B cell (primary cell): ENCODE measurements around the gene YIF1A. TPM values are rescaled to one million over a fixed set of nuclear protein-coding genes. Genes with fewer than 3 reads are reported as not detected.

Source experiments
- ATAC-seq: fragments of 200-7000 bp; cut with Tn5 transposase; one replicate; pipeline ENCODE4 v1.10.0; 2021; ENCODE audit warnings: low read depth, mild to moderate bottlenecking, moderate number of reproducible peaks, moderate library complexity
- CTCF ChIA-PET: fragments of 350-600 bp; sonication (Branson Sonifier 250); formaldehyde crosslinking; loops from one replicate; lab custom pipeline; 2021; ENCODE audit warnings: antibody characterized with exemption, inconsistent platforms; lab: Charles Lee
- POLR2A ChIA-PET: fragments of 350-600 bp; sonication (Branson Sonifier 250); formaldehyde crosslinking; loops from one replicate; lab custom pipeline; 2021; ENCODE audit warnings: antibody characterized with exemption; lab: Charles Lee
- DNase-seq: peaks from one replicate; pipeline ENCODE4 v3.0.0; 2013
- H2AFZ ChIP-seq: 2 replicates; pipeline ENCODE4 v1.6.1; 2012; ENCODE audit warnings: mild to moderate bottlenecking, low read depth, low read length; ENCODE audit not compliant: insufficient read depth, poor library complexity, severe bottlenecking
- H3K27ac ChIP-seq, 2 donors: 1 replicate in 1 of 2; 2 replicates in 1 of 2; pipeline ENCODE4 v1.5.1; 2012 to 2013; ENCODE audit warnings: low read length in 2 of 2, mild to moderate bottlenecking in 2 of 2, moderate library complexity in 1 of 2
- H3K27me3 ChIP-seq, 4 experiments: fragments of 200-600 bp in 1 of 4; sonication (generic) in 1 of 4; replicated peaks in 1 of 4; 1 replicate in 2 of 4; 2 replicates in 2 of 4; pipeline versions ENCODE4 v1.6.1 to v1.7.0; 2013 to 2016; ENCODE audit warnings: low read length in 3 of 4, mild to moderate bottlenecking in 2 of 4, mixed read lengths in 1 of 4, moderate library complexity in 1 of 4; ENCODE audit not compliant: insufficient read depth in 4 of 4, control insufficient read depth in 3 of 4; ENCODE audit errors: control extremely low read depth in 1 of 4
- H3K36me3 ChIP-seq, 2 experiments: replicated peaks in 1 of 2; 1 replicate in 1 of 2; 2 replicates in 1 of 2; pipeline versions ENCODE4 v1.6.1 to v1.7.1; 2013; ENCODE audit warnings: low read length in 1 of 2; ENCODE audit not compliant: insufficient read depth in 2 of 2, control insufficient read depth in 1 of 2; ENCODE audit errors: control extremely low read depth in 1 of 2, extremely low read depth in 1 of 2
- H3K4me1 ChIP-seq, 2 donors: fragments of 200-600 bp in 1 of 2; sonication (generic) in 1 of 2; 1 replicate in 1 of 2; 2 replicates in 1 of 2; pipeline versions ENCODE4 v1.5.1 to v1.6.1; 2013 to 2017; ENCODE audit warnings: low read length in 2 of 2; ENCODE audit not compliant: control insufficient read depth in 2 of 2, insufficient read depth in 2 of 2
- H3K4me2 ChIP-seq: replicated peaks from 2 replicates; pipeline ENCODE3; 2012; ENCODE audit warnings: mild to moderate bottlenecking, low read depth, low read length; ENCODE audit not compliant: poor library complexity, severe bottlenecking
- H3K4me3 ChIP-seq, 5 experiments: fragments of 200-600 bp in 1 of 5; sonication (generic) in 1 of 5; 1 replicate in 3 of 5; 2 replicates in 2 of 5; pipeline versions ENCODE4 v1.5.1 to v1.7.0; 2011 to 2016; ENCODE audit warnings: low read length in 4 of 5, mild to moderate bottlenecking in 4 of 5, low read depth in 2 of 5, control low read depth in 1 of 5, moderate library complexity in 1 of 5; ENCODE audit not compliant: insufficient read depth in 1 of 5; ENCODE audit errors: control extremely low read depth in 1 of 5, extremely low read depth in 1 of 5
- H3K79me2 ChIP-seq: fragments of 200-600 bp; sonication (generic); one replicate; pipeline ENCODE4 v1.6.0; 2016; ENCODE audit warnings: low read length; ENCODE audit not compliant: control insufficient read depth, insufficient read depth
- H3K9ac ChIP-seq: fragments of 200-600 bp; sonication (generic); 2 replicates; pipeline ENCODE4 v1.6.1; 2017; ENCODE audit warnings: mild to moderate bottlenecking, low read length, moderate library complexity
- H3K9me3 ChIP-seq, 3 donors: one replicate each; pipeline versions ENCODE4 v1.6.1 to v1.7.1; 2013; ENCODE audit warnings: low read length in 2 of 3; ENCODE audit not compliant: control insufficient read depth in 2 of 3, insufficient read depth in 1 of 3; ENCODE audit errors: control extremely low read depth in 1 of 3
- H4K20me1 ChIP-seq: 2 replicates; pipeline ENCODE4 v1.6.0; 2012; ENCODE audit warnings: mild to moderate bottlenecking, low read length; ENCODE audit not compliant: insufficient read depth, control insufficient read depth, poor library complexity, severe bottlenecking
- H3K27ac Mint-ChIP-seq: one replicate; pipeline ENCODE4 v1.8.0; 2021; ENCODE audit warnings: mixed read lengths
- H3K27me3 Mint-ChIP-seq: one replicate; pipeline ENCODE4 v1.8.0; 2021; ENCODE audit warnings: mixed read lengths
- H3K4me1 Mint-ChIP-seq: one replicate; pipeline ENCODE4 v1.8.0; 2021; ENCODE audit warnings: mixed read lengths
- H3K4me3 Mint-ChIP-seq: one replicate; pipeline ENCODE4 v1.8.0; 2021; ENCODE audit warnings: mixed read lengths
- H3K9me3 Mint-ChIP-seq: one replicate; pipeline ENCODE4 v1.8.0; 2022; ENCODE audit warnings: mixed read lengths; ENCODE audit not compliant: insufficient read depth
- EZH2 ChIP-seq: IDR thresholded peaks from 2 replicates; pipeline ENCODE4 v1.6.1; 2012; ENCODE audit warnings: borderline replicate concordance, low read depth, mild to moderate bottlenecking, moderate library complexity, low read length; ENCODE audit not compliant: insufficient read depth, poor library complexity, severe bottlenecking
- WGBS: methylation state at CpG from one replicate; pipeline ENCODE4 v1.1.5; 2013; ENCODE audit warnings: missing lambda C conversion rate; ENCODE audit not compliant: insufficient coverage; 5-methylcytosine and 5-hydroxymethylcytosine counted together
- intact Hi-C: fragments of 100-400 bp; cut with micrococcal nuclease; formaldehyde crosslinking; loops from one replicate; pipeline ENCODE4 v1.10.0; 2022
- polyA plus RNA-seq: library from polyadenylated mRNA; depleted of rRNA; stranded (reverse); fragments of >200 nt; gene quantifications from 2 replicates; pipeline ENCODE4 v1.2.3, GENCODE V29; 2012
- total RNA-seq, 2 donors: library from RNA; stranded (reverse); fragments of 120-200 nt in 1 of 2; gene quantifications; 1 replicate in 1 of 2; 2 replicates in 1 of 2; pipeline versions ENCODE4 v1.2.3 to v1.2.4, GENCODE V29; 2013 to 2022
- TF ChIP-seq, protein P1 (sequence below): fragments of 200-600 bp; IDR thresholded peaks from one replicate; pipeline ENCODE4 v1.8.0; 2022; ENCODE audit warnings: antibody characterized with exemption, mild to moderate bottlenecking

Gene YIF1A
- total and polyA plus RNA-seq, 2 donors (not counting 1 experiment from before 2014, with no cell fraction given), result 43.9 to 95.0 TPM

DNA sequence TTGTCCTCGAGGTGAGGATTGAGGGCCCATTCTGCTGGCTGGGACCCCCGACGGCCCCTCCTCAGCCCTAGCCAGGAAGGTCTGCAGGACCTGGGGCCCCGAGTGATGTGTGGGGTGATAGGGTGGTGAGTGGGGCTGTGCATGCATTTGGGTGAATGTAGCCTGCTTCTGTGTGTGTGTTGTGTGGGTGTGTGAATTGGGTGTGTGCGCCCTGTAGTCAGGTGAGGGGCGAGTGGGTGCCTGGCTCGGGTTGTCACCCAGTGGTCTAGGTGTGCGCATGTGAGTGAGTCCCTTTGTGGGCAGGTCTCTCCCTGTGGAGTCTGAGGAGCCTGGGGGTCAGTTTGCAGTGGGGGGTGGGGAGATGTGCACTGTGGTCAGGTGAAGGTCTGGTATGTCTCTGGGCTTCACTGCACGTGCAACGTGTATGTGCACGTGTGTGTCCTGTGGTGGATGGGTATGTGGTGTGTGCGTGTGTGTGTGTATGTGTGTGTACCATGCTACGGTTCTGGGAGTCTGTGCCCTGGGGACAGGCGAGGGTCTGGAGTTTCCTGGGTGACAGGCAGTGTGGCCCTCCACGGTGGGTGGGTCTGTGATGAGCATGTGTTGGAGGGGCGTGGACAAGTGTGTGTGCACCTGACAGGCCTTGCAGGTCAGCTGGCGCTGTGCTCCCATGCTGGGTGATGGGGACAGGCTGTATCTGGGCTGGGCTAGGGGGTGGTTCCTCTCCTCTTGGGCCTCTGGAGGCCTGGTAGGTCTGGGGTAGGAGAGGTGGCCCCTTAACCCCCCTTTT lies 3.8 kb upstream of the YIF1A start:
- peak overlapping the region; percentile 71 for H2AFZ ChIP-seq
- Mint-ChIP-seq H3K9me3 (no peaks in the 10 kb centered on the region), H3K4me1 (peaks cover 30% of the 10 kb centered on the region), H3K27me3 (peaks cover 18% of the 10 kb centered on the region), H3K27ac (no peak overlapping the region), H3K4me3 (peak overlapping the region; percentile 80)
- peaks cover 8% of the 10 kb centered on the region for H4K20me1 ChIP-seq
- WGBS, result 62% methylated on average over 14 of the region's 17 CpGs
- TF ChIP-seq, protein P1, sequence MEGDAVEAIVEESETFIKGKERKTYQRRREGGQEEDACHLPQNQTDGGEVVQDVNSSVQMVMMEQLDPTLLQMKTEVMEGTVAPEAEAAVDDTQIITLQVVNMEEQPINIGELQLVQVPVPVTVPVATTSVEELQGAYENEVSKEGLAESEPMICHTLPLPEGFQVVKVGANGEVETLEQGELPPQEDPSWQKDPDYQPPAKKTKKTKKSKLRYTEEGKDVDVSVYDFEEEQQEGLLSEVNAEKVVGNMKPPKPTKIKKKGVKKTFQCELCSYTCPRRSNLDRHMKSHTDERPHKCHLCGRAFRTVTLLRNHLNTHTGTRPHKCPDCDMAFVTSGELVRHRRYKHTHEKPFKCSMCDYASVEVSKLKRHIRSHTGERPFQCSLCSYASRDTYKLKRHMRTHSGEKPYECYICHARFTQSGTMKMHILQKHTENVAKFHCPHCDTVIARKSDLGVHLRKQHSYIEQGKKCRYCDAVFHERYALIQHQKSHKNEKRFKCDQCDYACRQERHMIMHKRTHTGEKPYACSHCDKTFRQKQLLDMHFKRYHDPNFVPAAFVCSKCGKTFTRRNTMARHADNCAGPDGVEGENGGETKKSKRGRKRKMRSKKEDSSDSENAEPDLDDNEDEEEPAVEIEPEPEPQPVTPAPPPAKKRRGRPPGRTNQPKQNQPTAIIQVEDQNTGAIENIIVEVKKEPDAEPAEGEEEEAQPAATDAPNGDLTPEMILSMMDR, result no peak
- no peak for TF ChIP-seq EZH2
- ATAC-seq, result no peak
- H3K27ac ChIP-seq, result no peak overlapping the region
- POLR2A ChIA-PET, result no interaction called here
- H3K36me3 ChIP-seq, result no peaks in the 10 kb centered on the region
- H3K4me2 ChIP-seq, result peak overlapping the region; percentile 96
- DNase-seq, result peak; percentile 42
- CTCF ChIA-PET, result no interaction called here
- H3K9ac ChIP-seq, result peak overlapping the region; percentile 58
- no peak overlapping the region for H3K4me3 ChIP-seq
- H3K9me3 ChIP-seq, result peaks cover 0 to 4% (median 0%) of the 10 kb centered on the region in 3 donors
- peaks cover 11% of the 10 kb centered on the region for H3K79me2 ChIP-seq
- H3K4me1 ChIP-seq, result peaks cover 33% of the 10 kb centered on the region in 2 donors
- intact Hi-C loops, result no loop called here
- peaks cover 2 to 33% (median 15%) of the 10 kb centered on the region in 4 experiments for H3K27me3 ChIP-seq
